Calu3 (cell line): Measurements from ENCODE around the gene PTGES3L. TPM values are rescaled to one million over a fixed set of nuclear protein-coding genes. Genes with fewer than 3 reads are reported as not detected.

Experiments
- BruUV-seq: library from RNA; stranded (reverse); fragments of 400-500 nt; replicated peaks from 2 replicates; lab custom pipeline; 2021; lab: Mats Ljungman, UMichigan
- CTCF ChIA-PET: fragments of 300-600 bp; sonication (Branson Sonifier 250); formaldehyde crosslinking; loops from one replicate; lab custom pipeline; 2022; ENCODE audit warnings: antibody characterized with exemption; lab: Charles Lee
- DNase-seq: peaks from one replicate; pipeline ENCODE4 v3.0.0; 2022
- H3K27ac Mint-ChIP-seq: one replicate; pipeline ENCODE4 v1.8.0; 2022; ENCODE audit warnings: mixed read lengths; ENCODE audit not compliant: unreplicated experiment
- H3K27me3 Mint-ChIP-seq: one replicate; pipeline ENCODE4 v1.8.0; 2022; ENCODE audit warnings: mixed read lengths; ENCODE audit not compliant: unreplicated experiment
- H3K36me3 Mint-ChIP-seq: one replicate; pipeline ENCODE4 v1.8.0; 2022; ENCODE audit warnings: mild to moderate bottlenecking, moderate library complexity, mixed read lengths; ENCODE audit not compliant: insufficient read depth, unreplicated experiment
- H3K4me1 Mint-ChIP-seq: one replicate; pipeline ENCODE4 v1.8.0; 2022; ENCODE audit warnings: mild to moderate bottlenecking, low read depth, mixed read lengths; ENCODE audit not compliant: unreplicated experiment
- H3K4me3 Mint-ChIP-seq: one replicate; pipeline ENCODE4 v1.8.0; 2022; ENCODE audit warnings: mild to moderate bottlenecking, low read depth, moderate library complexity, mixed read lengths; ENCODE audit not compliant: unreplicated experiment
- H3K9me3 Mint-ChIP-seq: one replicate; pipeline ENCODE4 v1.8.0; 2022; ENCODE audit warnings: low read depth, mixed read lengths; ENCODE audit not compliant: unreplicated experiment
- intact Hi-C: fragments of 100-400 bp; cut with micrococcal nuclease; formaldehyde crosslinking; loops from one replicate; pipeline ENCODE4 v1.10.0; 2022; ENCODE audit not compliant: unreplicated experiment
- total RNA-seq: library from RNA; stranded (reverse); gene quantifications from 2 replicates; pipeline ENCODE4 v1.2.3, GENCODE V29; 2022
- TF ChIP-seq, protein P1 (sequence below): fragments of 200-600 bp; IDR thresholded peaks from one replicate; pipeline ENCODE4 v1.8.0; 2022; ENCODE audit warnings: antibody characterized with exemption; ENCODE audit not compliant: unreplicated experiment

PTGES3L gene
- total RNA-seq, 1 experiment from 2014 or later = 2.1 TPM

DNA sequence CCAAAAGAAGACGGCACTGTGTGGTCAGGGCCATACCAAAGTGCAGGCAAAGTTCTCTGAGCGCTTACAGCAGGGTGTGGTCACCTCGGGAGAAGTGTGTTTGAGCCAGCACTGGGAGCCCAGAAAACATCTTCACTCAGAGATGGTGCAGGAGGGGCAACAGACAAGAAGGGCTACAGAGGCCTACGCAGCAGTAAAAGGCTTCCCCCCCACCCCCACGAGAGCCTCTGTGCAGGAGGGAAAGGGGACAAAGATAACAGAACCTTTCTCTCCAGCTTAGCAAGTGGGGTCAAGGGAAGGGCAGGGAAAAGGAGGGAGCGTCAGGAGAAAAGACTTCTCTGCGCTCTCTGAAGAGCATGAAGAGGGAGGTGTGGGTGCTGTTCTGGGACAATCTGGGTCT lies 39.5 kb upstream of the PTGES3L start:
- no peak for DNase-seq
- peaks cover 7% of the 10 kb centered on the region for H3K27me3 Mint-ChIP-seq
- no peaks in the 10 kb centered on the region for H3K9me3 Mint-ChIP-seq
- H3K36me3 Mint-ChIP-seq = peaks cover 77% of the 10 kb centered on the region
- H3K27ac Mint-ChIP-seq = peak overlapping the region; percentile 71
- TF ChIP-seq, protein P1, sequence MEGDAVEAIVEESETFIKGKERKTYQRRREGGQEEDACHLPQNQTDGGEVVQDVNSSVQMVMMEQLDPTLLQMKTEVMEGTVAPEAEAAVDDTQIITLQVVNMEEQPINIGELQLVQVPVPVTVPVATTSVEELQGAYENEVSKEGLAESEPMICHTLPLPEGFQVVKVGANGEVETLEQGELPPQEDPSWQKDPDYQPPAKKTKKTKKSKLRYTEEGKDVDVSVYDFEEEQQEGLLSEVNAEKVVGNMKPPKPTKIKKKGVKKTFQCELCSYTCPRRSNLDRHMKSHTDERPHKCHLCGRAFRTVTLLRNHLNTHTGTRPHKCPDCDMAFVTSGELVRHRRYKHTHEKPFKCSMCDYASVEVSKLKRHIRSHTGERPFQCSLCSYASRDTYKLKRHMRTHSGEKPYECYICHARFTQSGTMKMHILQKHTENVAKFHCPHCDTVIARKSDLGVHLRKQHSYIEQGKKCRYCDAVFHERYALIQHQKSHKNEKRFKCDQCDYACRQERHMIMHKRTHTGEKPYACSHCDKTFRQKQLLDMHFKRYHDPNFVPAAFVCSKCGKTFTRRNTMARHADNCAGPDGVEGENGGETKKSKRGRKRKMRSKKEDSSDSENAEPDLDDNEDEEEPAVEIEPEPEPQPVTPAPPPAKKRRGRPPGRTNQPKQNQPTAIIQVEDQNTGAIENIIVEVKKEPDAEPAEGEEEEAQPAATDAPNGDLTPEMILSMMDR = no peak
- no TSS peak for BruUV-seq
- CTCF ChIA-PET = no interaction called here
- H3K4me1 Mint-ChIP-seq = peaks cover 28% of the 10 kb centered on the region
- peak overlapping the region; percentile 97 for H3K4me3 Mint-ChIP-seq
- intact Hi-C loops = no loop called here

DNA sequence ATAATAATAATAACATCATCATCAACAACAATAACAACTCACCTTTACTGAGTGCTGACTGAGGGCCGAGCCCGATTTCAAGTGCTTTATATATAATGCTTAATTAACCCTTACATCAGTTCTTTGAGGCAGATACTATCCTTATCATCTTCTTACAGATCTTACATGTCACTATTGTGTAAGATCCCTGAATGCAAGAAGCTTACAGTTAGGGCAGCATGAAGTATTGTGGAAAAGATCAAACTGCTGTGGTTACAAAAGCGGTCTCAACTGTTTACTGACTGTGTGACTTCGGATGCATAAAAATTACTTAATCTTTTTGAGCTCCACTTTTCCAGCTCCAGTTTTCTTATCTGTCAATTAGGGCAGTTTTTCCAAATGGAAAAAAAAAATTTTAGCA lies 39.1 kb upstream of the PTGES3L start:
- peaks cover 23% of the 10 kb centered on the region for H3K4me1 Mint-ChIP-seq
- peaks cover 2% of the 10 kb centered on the region for H3K27me3 Mint-ChIP-seq
- no peaks in the 10 kb centered on the region for H3K9me3 Mint-ChIP-seq
- CTCF ChIA-PET = interaction anchor here (0.5 kb wide), 1 partner anchor 74 kb away, joined by 4 read pairs; no protein-coding TSS in a partner anchor
- no peak overlapping the region for H3K27ac Mint-ChIP-seq
- H3K4me3 Mint-ChIP-seq = no peak overlapping the region
- intact Hi-C loops = no loop called here
- no TSS peak for BruUV-seq
- TF ChIP-seq, protein P1 = no peak
- H3K36me3 Mint-ChIP-seq = peaks cover 78% of the 10 kb centered on the region
- no peak for DNase-seq

DNA sequence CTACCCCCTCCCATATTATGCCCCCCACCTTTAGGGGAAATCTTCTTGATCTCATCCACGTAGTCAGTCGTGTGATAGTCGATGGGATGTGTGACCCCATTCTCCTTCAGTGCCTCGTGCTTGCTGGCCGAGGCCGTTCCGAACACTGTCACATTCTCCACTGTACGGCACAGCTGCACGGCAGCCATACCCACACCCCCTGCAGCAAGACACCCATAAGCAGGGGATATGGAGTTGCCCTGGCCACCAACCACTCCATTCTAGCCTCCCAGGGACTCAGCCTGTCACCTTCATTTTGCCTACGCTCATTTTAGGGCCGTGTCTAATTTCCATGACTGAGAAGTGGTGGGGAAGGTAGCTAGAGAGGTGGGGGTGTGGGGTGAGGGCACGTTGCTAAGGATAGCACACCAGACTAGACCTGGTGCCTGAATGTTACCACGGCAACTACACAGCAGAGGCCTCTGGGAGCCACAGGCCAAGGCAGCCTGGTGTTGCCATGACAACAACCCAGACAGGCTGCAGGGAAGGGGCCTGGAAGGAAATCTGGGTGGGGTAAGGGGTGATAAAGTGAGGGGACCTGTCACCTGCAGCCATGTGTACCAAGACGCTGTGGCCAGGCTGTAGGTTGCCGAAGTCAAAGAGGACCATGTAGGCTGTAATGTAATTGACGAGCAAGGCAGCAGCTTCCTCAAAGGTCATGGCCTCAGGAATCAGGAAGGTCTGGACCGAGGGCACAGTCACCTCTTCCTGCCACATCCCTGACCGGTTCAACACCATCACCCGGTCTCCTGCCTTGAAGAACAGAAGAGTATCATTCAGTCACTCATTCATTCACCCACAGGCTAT lies 38.4 kb upstream of the PTGES3L start:
- no TSS peak for BruUV-seq
- Mint-ChIP-seq H3K27ac (peak overlapping the region; percentile 4), H3K27me3 (no peaks in the 10 kb centered on the region), H3K36me3 (peaks cover 85% of the 10 kb centered on the region), H3K4me3 (no peak overlapping the region), H3K9me3 (no peaks in the 10 kb centered on the region), H3K4me1 (peaks cover 23% of the 10 kb centered on the region)
- CTCF ChIA-PET = interaction anchor here (0.5 to 0.6 kb wide), 3 partner anchors 58 to 316 kb away, joined by 3 to 5 read pairs (median 4); no protein-coding TSS in a partner anchor
- no peak for DNase-seq
- intact Hi-C loops = no loop called here
- TF ChIP-seq, protein P1 = no peak

DNA sequence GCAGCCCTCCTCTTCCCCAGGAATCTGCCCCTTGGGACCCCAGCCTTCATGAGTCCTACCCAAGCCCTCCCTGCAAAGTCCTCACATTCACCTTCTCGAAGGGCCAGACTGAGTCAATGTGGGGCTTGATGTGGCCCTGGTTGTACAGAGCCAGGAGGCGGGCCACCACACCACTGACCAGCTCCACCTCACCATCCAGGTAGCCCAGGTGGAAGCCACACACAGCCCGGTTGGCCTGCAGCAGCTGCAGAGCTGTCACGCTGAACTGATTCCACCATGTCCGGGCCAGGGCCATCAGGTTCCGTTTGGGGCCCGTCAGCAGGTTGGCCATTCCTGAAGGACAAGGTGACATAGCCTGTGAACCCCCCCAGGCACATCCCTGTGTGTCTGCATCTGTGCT lies 36.3 kb upstream of the PTGES3L start:
- no peak overlapping the region for H3K4me3 Mint-ChIP-seq
- H3K4me1 Mint-ChIP-seq = peaks cover 31% of the 10 kb centered on the region
- H3K36me3 Mint-ChIP-seq = peaks cover 83% of the 10 kb centered on the region
- TF ChIP-seq, protein P1 = no peak
- H3K9me3 Mint-ChIP-seq = no peaks in the 10 kb centered on the region
- CTCF ChIA-PET = no interaction called here
- intact Hi-C loops = no loop called here
- no peak for DNase-seq
- H3K27me3 Mint-ChIP-seq = no peaks in the 10 kb centered on the region
- H3K27ac Mint-ChIP-seq = no peak overlapping the region
- no TSS peak for BruUV-seq
